Tongue (tissue), 2 donors: ENCODE data around the gene SLC44A5. TPM values are rescaled to one million over a fixed set of nuclear protein-coding genes. Genes with fewer than 3 reads are reported as not detected.
"Not testable (repeated sequence)": the region's sequence is repeated elsewhere in the genome, so short reads cannot be mapped to it uniquely, and the experiment has no call there.

Experiments used
- DNase-seq: peaks from one replicate; pipeline ENCODE4 v3.0.0-alpha.2; 2015
- total RNA-seq: library from RNA; depleted of rRNA; stranded (reverse); fragments of >200 nt; gene quantifications from one replicate; pipeline ENCODE4 v1.2.3, GENCODE V29; 2014

The SLC44A5 gene
- total RNA-seq: 0.82 TPM

DNA sequence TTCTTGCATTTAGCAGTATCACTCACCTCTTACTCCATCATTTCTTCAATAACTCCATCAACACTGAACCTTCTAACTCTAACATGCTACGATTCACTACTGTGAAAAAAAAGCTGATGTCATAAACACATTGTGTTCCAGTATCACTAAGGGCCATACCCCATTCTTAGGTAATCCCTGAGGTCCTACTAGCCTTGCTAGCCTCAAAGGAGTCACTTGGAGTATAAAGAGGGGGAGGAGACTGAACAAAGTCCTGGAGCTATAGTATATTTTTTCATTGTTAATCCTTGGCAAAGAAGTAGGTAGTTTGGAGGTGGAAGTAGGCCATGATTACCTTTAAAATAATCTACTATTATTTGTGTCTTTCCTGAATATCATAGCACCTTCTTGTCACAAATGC is at the start of gene SLC44A5:
Gene SLC44A5, minus strand, starts transcription at position 101 of the 400 bp plus-strand sequence. CDS start 69,667 bp downstream, outside the sequence.
- no peak for DNase-seq

DNA sequence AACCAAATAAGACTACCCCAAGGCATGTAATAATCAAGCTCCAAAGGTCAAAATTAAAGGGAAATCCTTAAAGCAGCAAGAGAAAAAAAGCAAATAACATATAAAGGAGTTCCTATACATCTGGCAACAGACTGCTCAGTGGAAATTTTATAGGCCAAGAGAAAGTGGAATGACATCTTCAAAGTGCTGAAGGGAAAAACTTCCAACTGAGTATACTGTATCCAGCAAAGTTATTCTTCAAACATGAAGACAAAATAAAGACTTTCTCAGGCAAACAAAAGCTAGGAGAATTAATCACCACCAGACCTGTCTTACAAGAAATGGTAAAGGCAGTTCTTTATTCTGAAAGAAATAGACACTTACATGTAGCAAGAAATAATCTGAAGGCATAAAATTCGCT is 45.0 kb upstream of the SLC44A5 start:
- DNase-seq: no peak

DNA sequence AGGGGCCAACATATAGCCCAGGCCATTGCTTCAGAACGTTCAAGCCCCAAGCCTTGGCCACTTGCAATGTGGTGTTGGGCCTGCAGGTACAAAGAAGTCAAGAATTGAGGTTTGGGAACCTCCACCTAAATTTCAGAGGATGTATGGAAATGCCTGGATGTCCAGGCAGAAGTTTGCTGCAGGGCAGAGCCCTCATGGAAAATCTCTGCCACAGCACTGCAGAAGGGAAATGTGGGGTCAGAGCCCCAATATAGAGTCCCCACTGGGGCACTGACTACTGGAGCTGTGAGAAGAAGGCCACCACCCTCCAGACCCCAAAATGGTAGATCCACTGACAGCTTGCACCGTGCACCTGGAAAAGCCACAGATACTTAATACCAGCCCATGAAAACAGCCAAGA is 36.3 kb upstream of the SLC44A5 start:
- DNase-seq: not testable (repeated sequence)

DNA sequence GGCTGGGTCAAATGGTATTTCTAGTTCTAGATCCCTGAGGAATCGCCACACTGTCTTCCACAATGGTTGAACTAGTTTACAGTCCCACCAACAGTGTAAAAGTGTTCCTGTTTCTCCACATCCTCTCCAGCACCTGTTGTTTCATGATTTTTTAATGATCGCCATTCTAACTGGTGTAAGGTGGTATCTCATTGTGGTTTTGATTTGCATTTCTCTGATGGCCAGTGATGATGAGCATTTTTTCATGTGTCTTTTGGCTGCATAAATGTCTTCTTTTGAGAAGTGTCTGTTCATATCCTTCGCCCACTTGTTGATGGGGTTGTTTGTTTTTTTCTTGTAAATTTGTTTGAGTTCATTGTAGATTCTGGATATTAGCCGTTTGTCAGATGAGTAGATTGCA is 34.2 kb upstream of the SLC44A5 start:
- DNase-seq: not testable (repeated sequence)

DNA sequence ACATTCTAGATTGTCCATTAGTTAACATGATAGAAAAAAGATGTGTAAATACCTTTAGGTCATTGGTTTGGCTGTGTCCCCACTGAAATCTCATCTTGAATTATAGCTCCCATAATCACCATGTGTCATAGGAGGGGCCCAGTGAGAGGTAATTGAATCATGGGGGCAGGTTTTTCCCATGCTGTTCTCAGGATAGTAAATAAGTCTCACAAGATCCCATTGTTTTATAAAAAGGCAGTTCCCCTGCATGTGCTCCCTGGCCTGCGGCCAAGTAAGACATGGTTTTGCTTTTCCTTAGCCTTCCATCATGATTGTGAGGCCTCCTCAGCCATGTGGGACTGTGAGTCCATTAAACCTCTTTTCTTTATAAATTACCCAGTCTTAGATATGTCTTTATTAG is 32.5 kb upstream of the SLC44A5 start:
- DNase-seq: peak; percentile 14

DNA sequence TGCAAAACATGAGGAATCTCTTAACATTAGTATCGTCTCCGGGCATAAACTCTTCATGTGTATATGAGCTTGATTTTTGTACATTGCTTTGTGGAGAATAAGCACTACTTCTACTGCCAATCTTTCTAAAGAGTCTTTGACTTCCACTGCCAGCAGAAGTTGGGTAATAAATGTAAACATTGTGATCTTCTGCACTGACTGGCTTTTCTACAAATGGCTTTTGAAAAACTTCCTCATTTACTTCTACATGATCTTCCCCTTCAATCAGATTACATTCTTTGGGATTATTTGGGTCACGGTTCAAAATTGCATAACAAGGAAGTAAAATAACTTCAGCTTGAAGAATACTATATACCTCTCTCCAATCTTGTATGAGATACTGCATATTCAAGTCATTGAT is 30.4 kb upstream of the SLC44A5 start:
- DNase-seq: no peak

DNA sequence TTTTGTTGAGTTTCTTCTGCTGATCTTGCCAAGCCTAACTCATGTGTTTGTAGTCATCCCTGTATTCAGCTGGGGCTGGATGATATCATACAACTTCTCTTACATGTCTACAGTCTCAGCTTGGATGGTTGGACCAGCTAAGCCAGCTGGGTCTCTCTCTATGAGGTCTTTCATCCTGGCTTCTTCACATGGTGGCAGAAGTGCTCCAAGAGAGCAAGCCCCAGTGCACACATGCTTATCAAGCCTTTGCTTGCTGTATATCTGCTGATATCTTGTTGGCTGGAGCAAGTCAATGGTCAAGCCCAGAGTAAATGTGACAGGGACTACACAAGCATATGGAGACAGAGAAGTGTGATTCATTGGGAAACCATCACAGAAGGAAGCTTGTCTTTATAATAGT is 29.2 kb upstream of the SLC44A5 start:
- no peak for DNase-seq

DNA sequence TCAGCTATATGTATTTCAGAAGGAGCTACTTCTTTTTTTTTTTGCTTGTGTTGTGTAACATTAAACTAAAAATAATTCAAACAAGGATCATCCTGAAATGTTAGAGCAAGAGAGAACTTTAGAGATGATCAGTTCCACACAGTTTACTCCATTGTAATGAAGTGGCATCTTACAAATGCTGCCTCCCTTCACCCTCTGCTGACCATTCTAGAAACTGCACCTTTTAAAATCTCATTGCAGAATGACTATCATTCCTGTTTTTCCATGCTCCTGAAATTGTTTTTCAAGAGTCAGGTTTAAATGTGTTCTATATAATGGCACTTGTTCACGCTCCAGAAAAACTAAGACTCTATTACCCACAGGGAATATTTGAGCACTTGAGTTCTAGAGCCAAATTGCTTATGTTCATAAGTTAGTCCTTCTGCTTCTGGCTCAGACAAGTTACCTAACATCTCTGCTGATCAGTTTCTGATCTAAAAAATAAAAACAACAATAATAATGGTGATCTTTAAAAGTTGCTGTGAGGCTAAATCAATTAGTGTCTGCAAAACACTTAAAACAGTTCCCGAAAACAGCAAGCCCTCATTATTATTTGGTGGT is 21.5 kb upstream of the SLC44A5 start:
- DNase-seq: peak; percentile 52

DNA sequence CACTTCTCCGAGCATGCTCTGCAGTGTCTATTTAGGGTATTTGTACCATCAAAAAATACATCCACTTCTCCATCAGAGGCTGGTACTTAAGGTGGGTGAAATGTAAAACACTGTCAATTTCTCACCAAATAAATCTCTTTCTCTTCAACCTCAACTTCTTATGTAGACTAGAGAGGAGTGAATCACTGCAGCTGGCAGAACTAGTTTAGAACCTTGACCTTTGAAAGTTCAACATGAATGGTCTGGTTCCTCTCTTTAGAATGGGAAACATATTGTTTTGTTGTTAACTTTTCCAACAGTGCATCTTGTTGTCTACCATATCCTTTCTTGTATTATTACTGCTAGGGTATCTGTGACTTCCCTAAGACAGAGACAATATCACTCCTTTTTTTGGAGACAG is 20.1 kb upstream of the SLC44A5 start:
- no peak for DNase-seq

DNA sequence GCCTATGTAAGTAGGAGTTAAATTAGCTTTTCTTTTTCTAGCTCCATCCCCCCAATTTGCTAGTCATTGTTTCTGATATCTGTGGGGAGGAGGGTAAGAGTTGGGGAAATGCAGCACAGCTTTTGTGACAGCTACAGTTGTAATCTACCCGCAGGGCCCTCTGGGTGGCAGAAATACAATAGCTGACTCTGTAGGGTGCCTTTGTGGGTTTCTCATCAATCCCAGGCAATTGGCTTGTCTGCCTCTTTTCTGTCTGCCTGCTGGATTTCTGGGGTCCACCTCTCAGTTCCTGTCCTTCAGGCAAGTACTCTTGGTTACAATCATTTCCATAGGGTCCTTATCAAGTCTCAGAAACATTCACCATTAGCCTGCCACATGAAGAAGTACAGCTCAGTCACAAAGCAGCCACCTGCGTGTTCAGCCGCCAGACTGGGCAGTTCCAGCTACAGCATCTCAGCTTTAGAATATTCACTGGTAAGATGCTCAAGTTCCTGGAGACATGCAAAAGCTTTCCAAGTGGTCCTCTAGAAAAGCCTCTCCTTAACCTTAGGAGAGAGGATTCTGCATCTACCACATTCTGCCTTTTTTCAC is 19.2 kb upstream of the SLC44A5 start:
- no peak for DNase-seq

DNA sequence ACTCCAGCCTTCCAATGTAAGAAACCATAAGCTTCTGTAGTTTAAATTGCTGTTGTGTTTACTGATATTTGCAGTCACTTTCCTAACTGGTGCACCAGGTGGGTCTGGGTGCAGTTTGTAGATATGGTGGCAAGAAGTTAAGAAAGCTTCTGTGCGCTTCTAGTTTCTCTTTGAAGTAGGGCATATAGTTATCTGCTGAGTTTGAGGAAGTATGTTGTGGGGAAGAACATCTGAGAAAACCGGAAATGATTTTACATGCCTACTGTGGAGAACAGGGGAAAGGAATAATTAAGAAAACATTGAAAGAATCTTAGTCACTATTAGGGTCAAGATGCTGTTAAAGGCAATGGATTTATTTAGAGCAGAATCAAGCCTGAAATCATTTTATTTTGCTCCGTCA is 14.9 kb upstream of the SLC44A5 start:
- DNase-seq: no peak

DNA sequence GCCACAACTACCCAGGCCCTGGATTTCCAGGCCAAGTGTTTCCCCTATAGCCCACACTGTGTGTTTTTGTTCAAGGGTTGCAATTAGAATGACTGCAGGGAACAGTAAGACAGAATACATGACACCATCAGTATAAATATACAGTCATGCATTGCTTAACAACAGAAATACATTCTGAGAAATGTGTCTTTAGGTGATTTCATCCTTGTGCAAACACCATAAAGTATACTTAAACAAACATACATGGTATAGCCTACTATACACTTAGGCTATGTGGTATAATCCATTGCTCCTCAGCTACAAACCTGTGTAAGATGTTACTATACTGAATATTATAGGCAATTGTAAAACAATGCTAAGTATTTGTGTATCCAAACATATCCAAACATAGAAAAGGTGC is 7.5 kb upstream of the SLC44A5 start:
- no peak for DNase-seq

DNA sequence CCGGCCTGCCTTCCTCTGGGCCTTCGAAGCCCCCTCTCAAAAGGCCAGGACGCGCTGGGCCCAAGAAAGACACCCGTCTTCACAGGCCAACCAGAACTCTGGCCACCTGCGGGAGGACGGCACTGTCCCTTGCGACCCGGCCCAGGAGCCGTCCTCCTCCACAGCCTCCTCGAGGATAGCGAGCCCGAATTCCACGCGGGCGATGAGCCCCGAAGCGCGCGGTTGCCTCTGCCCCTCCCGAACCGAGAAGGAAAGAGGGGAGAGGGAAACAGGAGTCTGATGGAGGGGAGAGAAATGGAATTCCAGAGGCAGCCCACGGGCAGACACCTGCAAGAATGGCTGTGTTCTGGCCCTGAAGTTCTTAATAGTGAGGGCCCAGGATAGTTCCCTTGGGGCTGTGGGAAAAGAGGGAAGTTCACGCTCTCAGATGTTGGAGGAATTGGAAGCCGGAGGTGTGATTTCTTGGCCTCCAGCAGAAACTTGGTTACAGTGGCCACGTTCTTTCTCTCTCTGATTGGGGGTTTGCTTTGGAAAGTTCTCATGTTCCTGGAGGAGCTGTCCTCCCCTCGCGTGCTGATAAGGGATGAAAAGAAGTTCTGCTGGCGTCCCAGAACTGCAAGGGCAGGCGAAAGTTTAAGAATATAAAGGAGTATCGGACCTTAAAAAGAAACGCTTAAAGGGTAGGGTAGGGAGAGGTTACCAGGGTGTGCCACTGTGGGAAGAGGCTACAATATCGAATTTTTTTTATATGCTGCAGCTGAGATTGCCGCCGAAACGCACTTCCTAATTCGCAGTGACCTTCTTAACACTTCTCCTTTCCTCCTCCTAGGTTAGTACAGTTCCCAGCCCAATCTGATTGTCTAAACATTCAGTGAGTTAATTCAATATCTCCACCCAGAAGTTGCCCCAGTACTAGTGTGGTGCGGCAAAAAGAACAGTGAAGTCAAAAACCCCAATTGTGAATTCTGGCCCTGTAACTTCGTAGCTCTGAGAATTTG is 5.8 kb upstream of the SLC44A5 start:
- peak; percentile 65 for DNase-seq

DNA sequence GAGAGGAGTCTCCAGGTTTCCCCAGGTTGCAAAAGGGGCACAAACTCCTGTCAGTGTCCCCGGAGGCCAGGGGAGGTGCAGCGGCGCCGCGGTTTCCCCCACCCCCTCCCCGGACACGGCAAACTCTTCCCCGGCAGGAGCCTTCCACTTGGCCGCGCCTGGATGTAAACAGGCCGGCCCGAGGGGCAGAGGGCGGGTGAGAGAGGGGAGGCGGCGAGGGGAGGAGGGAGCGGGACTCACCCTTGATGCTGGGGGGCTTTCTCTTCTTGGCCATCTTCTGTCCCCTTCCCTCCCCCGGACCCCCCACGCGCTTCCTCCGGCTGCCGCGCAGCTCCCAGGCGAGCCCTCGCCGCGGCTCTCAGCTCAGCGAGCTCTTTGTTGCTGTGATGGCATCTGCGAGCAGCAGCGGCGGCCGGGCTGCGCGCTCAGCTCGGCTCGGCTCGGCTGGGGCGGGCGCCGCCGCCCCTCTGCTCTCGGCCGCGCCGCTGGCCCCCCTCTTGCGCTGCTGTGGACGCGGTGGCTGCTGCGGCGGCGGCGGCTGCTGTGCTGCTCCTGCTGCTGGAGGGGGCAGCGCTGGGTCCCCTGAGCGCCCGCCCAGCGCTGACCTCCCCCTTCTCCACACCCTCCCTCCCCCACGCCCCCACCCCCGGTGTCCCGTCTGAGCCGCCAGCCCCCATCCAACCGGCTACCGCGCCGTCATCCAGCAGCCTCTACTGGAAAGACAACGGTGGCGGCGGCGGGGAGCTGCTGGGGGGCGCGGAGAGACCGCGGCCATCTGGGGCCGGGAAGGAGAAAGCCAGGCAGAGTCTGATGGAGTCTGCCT is 4.9 kb upstream of the SLC44A5 start:
- DNase-seq: peak; percentile 67

DNA sequence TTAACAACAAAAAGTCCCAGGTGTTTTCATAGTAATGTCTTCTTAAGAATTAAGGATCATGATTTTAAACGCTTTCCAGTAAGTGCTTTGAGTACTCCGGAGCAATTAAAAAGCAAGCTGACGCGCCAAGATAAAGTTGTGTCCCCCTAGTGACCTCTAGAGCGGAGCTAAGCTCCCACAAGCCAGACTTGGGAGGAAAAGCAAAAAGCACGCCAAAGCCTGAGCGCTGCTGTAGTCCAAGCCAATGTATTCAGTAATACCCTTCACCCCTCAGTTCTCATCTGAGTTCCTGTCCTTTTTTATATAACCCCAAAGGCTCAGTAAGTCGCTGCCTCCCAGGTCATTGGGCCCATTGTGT is 3.5 kb upstream of the SLC44A5 start:
- DNase-seq: no peak

DNA sequence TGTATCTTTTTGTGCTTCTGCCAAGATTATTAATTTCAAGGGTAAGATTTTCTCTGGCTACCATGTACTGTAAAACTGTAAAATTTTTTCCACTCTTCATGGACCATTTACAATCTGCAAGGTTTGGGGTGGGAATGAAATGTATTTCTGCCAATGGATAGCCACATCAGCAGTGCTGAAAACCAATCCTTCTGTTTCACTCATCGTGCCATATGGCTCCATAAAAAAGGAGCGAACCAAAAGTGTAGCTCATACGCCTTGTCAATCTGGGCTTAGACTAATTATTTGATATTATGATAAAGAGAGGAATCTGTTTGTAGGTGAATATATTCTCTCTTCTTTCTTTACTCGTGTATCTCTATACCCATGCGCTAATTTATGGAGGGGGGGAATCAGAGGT is 3.0 kb upstream of the SLC44A5 start:
- no peak for DNase-seq

DNA sequence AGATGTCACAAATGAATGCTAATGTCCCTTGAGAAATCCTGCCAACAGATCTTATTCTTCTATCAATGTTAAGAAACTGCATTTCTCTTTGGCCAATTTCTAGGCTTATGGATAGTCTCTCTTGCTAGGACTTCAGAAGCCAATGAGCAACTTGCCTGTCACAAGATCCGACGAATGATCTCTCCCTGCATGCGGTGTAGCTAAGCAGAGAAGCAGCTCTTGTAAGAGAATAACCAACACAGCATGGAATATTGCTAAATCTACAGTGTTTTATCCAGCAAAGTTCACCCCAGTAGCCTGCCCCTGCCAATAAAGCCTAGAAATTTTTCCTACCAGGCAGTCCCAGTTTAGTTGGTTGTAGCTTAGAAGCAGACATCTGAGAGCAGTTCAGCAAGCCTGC is 2.1 kb upstream of the SLC44A5 start:
- no peak for DNase-seq

DNA sequence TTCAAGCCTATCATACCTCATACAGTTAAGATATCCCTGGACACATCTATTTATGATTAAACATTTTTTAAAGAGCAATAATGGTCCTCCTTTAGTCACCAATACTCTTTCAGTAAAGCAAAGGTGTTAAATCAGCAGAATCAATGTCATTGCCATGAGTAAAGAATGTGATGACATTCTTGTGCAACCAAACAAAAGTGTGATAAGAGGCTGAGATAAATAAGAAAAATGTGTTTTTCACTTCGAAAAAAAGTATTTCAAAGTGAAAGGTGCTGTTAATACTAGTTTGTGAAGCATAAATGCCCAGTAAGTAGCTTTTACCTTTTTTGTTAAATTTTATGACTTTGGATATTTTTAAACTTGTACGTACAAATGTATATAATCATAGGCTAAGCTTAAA is 8.4 kb downstream of the SLC44A5 start:
- DNase-seq: no peak

DNA sequence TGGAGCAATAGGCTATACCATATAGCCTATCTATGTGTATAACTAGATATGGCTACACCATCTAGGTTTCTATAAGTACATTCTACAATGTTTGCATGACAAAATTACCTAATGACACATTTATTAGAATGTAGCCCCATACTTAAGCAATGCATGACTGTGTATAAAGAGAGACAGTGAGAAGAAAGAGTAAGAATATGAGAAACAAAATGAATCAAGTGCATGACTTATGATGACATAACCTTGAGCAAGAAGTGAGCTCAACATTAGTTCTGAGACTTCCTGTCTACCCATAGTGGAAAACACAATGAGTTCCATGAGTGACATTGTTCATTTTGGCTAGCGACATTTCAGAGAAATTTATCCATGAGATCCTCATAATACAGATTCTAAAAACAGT is 10.1 kb downstream of the SLC44A5 start:
- DNase-seq: no peak

DNA sequence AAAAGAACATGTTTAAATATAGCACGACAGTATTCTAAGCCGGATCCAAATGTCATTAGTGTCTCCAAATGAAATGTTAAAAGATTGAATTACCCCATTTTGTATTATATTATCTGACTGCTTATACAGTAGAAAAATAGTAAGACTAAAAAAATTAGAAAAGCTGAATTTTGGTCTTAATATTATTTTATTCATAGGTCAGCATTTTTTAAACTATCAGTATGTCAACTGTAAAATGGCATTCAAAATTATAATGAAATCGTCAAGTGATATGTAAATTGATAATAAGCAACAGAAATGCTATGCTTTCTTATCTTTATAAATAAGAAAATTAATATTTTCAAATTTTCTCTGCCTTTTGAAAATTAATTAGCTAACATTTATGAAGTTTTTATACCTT is 16.6 kb downstream of the SLC44A5 start:
- DNase-seq: no peak

DNA sequence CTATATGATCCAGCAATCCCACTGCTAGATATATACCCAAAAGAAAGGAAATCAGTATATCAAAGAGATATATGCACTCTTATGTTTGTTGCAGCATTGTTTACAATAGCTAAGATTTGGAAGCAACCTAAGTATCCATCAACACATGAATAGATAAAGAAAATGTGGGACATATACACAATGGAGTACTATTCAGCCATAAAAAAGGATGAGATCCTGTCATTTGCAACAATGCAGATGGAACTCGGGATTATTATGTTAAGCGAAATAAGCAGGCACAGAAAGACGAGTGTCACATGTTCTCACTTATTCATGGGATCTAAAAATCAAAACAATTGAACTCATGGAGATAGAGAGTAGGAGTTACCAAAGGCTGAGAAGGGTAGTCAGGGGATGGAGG is 17.5 kb downstream of the SLC44A5 start:
- not testable (repeated sequence) for DNase-seq

DNA sequence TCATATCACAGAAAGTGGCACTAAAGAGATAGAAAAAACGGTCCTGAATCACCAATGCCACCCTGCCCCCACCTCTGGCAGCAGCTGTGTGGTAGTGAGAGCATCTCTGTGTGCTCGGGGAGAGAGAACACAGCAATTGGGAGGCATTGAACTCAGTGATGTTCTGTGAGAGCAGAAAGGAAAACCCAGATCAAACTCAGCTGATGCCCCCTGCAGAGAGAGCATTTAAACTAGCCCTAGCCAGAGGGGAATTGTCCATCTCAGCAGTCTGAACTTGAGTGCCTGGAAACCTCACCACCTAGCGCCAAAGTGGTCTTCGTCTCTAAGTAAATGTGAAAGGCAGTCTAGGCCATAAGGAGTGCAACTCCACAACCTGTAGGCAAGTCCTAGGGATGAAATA is 21.3 kb downstream of the SLC44A5 start:
- DNase-seq: no peak
